Activated T-cell treated with anti-CD3 and anti-CD28 coated beads, Interleukin-2, amount 50 U/mL, for 48 hours (primary cell): ENCODE data around the gene PRPH2.
"Not testable (repeated sequence)": the region's sequence is repeated elsewhere in the genome, so short reads cannot be mapped to it uniquely, and the experiment has no call there.

Source experiments
- DNase-seq, 2 experiments: peaks; one replicate each; pipeline ENCODE4 v3.0.0-alpha.2; 2020

PRPH2 gene

GRCh38 chr6:42742116-42742894 lies 19.9 kb upstream of the PRPH2 start:
- DNase-seq = no peak

GRCh38 chr6:42740725-42741124 lies 18.3 kb upstream of the PRPH2 start:
- DNase-seq = no peak

GRCh38 chr6:42735976-42736375 lies 13.6 kb upstream of the PRPH2 start:
- DNase-seq = no peak

- DNase-seq = not testable (repeated sequence)
Observed at GRCh38 chr6:42733867-42734481, 11.6 kb upstream of the PRPH2 start.

- DNase-seq = no peak
Observed at GRCh38 chr6:42729731-42730130, 7.3 kb upstream of the PRPH2 start.

GRCh38 chr6:42727627-42728026 lies 5.2 kb upstream of the PRPH2 start:
- no peak for DNase-seq

- peak; percentile 49 to 53 for DNase-seq
Observed at GRCh38 chr6:42727087-42727611, 4.8 kb upstream of the PRPH2 start.

GRCh38 chr6:42726485-42727086 lies 4.2 kb upstream of the PRPH2 start:
- DNase-seq = peak; percentile 60 to 69

GRCh38 chr6:42726026-42726425 lies 3.6 kb upstream of the PRPH2 start:
- no peak for DNase-seq

GRCh38 chr6:42724825-42725224 lies 2.4 kb upstream of the PRPH2 start:
- no peak for DNase-seq

GRCh38 chr6:42720739-42721138 lies 1.7 kb downstream of the PRPH2 start:
- no peak for DNase-seq

- DNase-seq = no peak
Observed at GRCh38 chr6:42715871-42716270, 6.5 kb downstream of the PRPH2 start.

GRCh38 chr6:42714098-42714761 lies 8.2 kb downstream of the PRPH2 start:
- DNase-seq = no peak

GRCh38 chr6:42711930-42712329 lies 10.5 kb downstream of the PRPH2 start:
- no peak for DNase-seq

- no peak for DNase-seq
Observed at GRCh38 chr6:42710316-42710715, 12.1 kb downstream of the PRPH2 start.

GRCh38 chr6:42709871-42710270 lies 12.5 kb downstream of the PRPH2 start:
- DNase-seq = no peak

- no peak for DNase-seq
Observed at GRCh38 chr6:42708096-42708495, 14.3 kb downstream of the PRPH2 start.

GRCh38 chr6:42707595-42707994 lies 14.8 kb downstream of the PRPH2 start:
- no peak for DNase-seq

GRCh38 chr6:42704937-42705374 lies 17.4 kb downstream of the PRPH2 start:
- no peak for DNase-seq

GRCh38 chr6:42704251-42704936 lies 18.0 kb downstream of the PRPH2 start:
- DNase-seq = no peak

- DNase-seq = not testable (repeated sequence)
Observed at GRCh38 chr6:42702786-42703185, 19.6 kb downstream of the PRPH2 start.

GRCh38 chr6:42702200-42702599 lies 20.2 kb downstream of the PRPH2 start:
- no peak for DNase-seq

GRCh38 chr6:42698217-42698616 lies 24.2 kb downstream of the PRPH2 start:
- no peak for DNase-seq
